Stimulated activated CD4-positive, alpha-beta T cell treated with anti-CD3 and anti-CD28 coated beads, TNF-alpha, amount 100 ng/mL, for 1 hour (primary cell): ENCODE data around the gene TUBD1.
A peak's percentile ranks its signal among the peaks of the same experiment; 100 is the strongest.
"Not testable (repeated sequence)": the region's sequence is repeated elsewhere in the genome, so short reads cannot be mapped to it uniquely, and the experiment has no call there.

Source experiments
- DNase-seq, 3 donors: peaks; one replicate each; pipeline ENCODE4 v3.0.0-alpha.2; 2020; ENCODE audit warnings: low read depth in 3 of 3, low spot score in 1 of 3

The TUBD1 gene

GRCh38 chr17:59845595-59846393 is 46.9 kb downstream of the TUBD1 start:
- DNase-seq: no peak

DNA sequence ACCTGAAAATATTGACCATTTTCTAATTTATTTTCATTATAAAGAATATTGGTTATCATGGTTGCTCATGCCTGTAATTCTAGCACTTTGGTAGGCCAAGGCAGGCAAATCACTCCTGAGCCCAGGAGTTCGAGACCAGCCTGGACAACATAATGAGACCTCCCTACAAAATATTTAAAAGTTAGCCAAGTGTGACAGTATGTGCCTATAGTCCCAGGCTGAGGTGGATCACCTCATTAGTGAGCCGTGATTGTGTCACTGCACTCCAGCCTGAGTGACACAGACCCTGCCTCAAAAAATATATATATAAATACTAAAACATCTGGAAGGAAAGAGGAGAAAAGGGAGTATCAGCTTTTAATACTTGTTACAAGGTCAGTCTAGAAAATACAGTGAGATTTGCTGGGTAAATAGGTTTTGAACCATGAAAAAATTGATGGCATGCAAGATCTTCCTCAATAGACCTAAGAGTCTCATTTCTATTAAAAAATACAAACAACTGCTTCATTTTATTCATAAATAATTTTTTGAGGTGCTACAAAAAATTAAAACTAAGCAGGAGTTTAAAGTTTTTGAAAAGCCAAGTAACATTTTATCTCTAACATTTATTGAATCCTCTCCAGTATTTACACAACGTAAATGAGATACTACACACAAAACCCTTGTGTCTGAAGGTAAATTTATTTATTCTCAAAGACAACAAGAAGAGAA is 47.7 kb downstream of the TUBD1 start:
- no peak for DNase-seq

DNA sequence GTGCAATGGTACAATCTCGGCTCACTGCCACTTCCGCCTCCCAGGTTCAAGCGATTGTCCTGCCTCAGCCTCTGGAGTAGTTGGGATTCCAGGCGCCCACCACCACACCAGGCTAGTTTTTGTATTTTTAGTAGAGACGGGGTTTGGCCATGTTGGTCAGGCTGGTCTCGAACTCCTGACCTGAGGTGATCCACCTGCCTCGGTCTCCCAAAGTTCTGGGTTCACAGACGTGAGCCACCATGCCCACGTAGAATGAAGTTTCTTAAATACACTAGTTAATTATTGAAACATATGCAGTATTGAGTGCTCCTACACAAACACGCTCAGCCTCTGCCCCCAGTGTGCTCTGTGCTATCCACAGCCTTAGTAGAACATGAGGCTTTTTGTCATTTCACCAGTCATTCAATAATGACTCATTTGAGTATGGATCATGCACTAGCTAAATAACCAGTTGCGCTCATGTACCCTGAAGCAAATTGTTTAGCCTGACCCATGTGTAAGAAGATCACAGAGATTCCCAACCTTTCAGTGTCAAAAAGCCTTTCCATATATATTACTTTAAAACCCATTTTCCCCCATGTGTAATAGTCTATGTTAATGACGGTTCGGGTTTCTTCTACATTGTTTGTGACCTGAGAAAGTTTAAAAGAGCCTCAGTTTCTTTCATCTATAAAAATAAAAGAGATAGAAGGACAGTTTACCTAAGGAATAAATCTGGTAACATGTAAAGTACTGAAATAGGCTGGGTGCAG is 49.7 kb downstream of the TUBD1 start:
- DNase-seq: peak in 2 of 3 donors; percentile 54 to 67

- not testable (repeated sequence) for DNase-seq
Observed at GRCh38 chr17:59841882-59842263, 50.9 kb downstream of the TUBD1 start.

DNA sequence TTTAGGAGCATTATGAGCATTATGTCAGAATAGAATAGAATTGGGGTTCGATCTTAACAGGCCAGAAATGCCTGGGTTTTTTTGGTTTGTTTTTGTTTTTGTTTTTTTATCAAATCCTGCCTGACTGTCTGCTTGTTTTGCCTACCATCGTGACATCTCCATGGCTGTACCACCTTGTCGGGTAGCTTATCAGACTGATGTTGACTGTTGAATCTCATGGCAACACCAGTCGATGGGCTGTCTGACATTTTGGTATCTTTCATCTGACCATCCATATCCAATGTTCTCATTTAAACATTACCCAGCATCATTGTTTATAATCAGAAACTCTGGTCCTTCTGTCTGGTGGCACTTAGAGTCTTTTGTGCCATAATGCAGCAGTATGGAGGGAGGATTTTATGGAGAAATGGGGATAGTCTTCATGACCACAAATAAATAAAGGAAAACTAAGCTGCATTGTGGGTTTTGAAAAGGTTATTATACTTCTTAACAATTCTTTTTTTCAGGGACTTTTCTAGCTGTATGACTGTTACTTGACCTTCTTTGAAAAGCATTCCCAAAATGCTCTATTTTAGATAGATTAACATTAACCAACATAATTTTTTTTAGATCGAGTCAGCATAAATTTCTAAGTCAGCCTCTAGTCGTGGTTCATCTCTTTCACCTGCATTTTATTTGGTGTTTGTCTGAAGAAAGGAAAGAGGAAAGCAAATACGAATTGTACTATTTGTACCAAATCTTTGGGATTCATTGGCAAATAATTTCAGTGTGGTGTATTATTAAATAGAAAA is 51.5 kb downstream of the TUBD1 start:
- not testable (repeated sequence) for DNase-seq

GRCh38 chr17:59840329-59841090 is 52.2 kb downstream of the TUBD1 start:
- DNase-seq: no peak

DNA sequence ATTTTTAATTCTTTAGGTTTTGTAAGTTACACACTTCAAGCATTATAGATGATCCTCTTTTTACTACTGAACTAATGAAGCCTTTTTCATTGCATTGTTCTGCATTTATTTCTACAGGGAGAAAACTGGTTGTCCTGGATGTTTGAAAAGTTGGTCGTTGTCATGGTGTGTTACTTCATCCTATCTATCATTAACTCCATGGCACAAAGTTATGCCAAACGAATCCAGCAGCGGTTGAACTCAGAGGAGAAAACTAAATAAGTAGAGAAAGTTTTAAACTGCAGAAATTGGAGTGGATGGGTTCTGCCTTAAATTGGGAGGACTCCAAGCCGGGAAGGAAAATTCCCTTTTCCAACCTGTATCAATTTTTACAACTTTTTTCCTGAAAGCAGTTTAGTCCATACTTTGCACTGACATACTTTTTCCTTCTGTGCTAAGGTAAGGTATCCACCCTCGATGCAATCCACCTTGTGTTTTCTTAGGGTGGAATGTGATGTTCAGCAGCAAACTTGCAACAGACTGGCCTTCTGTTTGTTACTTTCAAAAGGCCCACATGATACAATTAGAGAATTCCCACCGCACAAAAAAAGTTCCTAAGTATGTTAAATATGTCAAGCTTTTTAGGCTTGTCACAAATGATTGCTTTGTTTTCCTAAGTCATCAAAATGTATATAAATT is 53.0 kb downstream of the TUBD1 start:
- DNase-seq: no peak

- DNase-seq: no peak
Observed at GRCh38 chr17:59838052-59838916, 54.5 kb downstream of the TUBD1 start.

DNA sequence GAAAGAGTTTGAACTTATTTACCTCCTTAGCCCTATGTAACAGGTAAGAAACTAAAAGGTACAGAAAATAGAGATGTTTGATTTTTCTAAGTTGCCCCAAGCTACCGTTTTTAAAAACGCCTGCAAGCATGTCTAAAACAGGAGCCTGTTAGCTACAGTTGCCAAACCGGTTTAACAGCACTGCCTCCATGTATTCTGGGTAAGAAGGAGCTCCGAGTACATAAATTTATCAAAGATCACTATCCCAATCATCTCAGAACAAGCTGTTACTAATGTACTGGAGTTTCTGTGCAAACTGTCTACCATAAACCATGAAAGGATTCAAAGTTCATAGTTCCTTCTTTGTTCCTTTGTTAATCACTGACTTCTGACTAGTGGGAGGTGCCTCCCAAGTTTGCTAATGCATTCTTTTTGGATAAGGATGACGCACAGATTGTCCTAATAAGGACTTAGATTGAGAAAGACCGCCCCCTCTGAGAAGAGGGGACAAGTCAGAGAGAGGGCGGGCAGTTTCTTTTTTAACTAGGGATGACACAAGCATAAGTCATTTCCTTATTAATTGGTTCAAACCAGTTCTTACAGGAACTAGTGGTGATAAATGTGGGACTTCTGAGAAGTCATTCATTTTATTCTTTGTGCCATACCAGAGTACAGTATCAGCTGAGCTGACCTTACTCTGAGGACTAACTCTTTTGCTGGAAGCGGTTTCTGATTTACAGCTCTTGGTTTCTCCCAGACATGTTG is 55.3 kb downstream of the TUBD1 start:
- DNase-seq: peak in 1 of 3 donors; percentile 41

GRCh38 chr17:59832883-59833379 is 59.8 kb downstream of the TUBD1 start:
- no peak for DNase-seq

DNA sequence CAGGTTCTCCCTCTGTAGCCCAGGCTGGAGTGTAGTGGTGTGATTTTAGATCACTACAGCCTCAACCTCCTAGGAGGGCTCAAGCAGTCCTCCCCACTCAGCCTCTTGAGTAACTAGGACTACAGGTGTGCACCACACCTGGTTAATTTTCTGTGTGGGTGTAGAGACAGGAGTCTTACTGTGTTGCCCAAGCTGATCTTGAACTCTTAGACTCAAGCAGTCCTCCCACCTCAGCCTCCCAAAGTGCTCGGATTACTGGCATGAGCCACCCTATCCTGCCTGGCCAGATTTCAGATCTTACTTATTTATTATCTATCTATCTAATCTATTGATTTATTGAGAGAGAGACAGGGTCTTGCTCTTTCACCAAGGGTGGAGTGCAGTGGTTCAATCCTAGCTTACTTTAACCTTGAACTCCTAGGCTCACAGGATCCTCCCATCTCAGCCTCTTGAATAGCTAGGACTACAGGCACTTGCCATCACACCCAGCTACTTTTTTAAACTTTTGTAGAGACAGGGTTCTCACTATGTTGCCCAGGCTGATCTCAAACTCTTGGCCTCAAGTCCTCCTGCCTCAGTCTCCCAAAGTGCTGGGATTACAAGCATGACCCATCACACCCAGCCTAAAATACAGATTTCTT is 61.8 kb downstream of the TUBD1 start:
- DNase-seq: no peak

DNA sequence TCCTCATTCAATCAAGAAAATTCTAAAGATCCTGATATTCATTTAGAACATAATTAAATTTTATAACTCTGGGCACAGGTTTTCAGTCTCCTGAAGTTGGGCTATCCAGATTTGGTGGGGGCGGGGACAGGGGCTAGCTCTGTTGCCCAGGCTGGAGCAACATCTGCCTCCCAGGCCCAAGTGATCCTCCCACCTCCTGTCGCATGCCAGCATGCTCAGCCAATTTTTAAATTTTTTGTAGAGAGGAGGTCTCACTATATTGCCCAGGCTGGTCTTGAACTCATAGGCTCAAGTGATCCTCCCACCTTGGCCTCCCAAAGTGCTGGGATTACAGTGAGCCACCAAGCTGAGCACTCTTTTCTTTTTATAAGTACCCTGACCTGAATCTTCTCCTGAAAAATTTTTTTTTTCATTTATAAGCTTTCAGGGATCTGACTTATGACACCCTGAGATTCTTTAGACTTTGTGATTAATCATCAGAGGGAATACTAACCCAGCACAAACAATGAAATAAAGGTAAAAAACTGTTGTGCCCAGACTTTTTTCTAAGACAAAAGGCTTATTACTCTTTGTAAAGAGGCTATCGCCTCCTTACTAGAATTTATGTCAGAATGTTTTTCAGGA is 62.6 kb downstream of the TUBD1 start:
- no peak for DNase-seq

GRCh38 chr17:59829217-59830006 is 63.3 kb downstream of the TUBD1 start:
- DNase-seq: no peak

DNA sequence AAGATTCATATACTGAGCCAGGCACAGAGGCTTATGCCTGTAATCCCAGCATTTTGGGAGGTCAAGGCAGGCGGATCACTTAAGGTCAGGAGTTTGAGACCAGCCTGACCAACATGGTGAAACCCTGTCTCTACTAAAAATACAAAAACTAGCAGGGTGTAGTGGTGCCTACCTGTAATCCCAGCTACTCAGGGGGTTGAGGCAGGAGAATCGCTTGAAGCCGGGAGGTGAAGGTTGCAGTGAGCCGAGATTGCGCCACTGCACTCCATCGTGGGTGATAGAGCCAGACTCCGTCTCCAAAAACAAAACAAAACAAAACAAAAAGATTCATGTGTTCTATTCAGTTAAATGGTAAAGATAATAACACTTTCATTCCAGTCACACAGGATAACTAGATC is 63.9 kb downstream of the TUBD1 start:
- DNase-seq: not testable (repeated sequence)

GRCh38 chr17:59828478-59828760 is 64.3 kb downstream of the TUBD1 start:
- DNase-seq: no peak

DNA sequence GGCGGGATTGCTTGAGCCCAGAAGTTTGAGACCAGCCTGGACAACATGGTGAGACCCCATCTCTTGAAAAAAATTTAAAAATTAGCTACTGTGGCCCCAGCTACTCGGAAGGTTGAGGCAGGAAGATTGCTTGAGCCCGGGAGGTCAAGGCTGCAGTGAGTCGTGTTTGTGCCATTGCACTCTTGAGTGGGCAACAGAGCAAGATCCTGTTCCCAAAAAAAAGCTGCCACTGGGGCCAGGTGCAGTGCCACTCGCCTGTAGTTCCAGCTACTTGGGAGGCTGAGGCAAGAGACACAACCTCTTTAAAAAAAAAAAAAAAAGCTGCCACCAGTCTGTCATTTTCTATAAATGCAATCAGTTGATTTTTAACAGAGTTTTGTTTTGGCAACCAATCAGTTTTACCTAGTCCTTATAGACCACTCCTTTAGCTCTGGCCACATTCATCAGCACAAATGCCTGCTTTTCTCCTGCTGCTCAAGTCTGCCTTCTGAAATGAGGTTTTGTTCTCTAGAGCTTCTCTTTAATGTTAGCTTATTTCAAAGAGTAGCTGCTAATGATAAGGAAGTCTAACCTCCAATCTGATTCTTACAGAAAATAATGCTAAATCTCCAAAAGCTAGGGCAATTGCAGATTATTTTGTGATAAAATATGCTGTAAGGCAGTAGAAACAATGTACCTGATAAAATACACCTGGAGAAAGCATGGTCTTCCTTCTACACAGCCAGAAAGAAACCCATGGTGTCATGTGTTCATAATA is 64.8 kb downstream of the TUBD1 start:
- DNase-seq: no peak
